GM12891 (cell line): ENCODE data around the gene MSI2.

Experiments
- POLR2A ChIP-seq: IDR thresholded peaks from 2 replicates; pipeline ENCODE4 v1.6.1; 2011; ENCODE audit warnings: low read depth, low read length, control low read depth
- SPI1 ChIP-seq: IDR thresholded peaks from 2 replicates; pipeline ENCODE4 v1.6.1; 2011; ENCODE audit warnings: low read depth, low read length, control low read depth
- TAF1 ChIP-seq: IDR thresholded peaks from 2 replicates; pipeline ENCODE4 v1.6.1; 2011; ENCODE audit warnings: low read depth, low read length, control low read depth

GRCh38 chr17:57608369-57609124 lies 352.2 kb downstream of the MSI2 start:
- TF ChIP-seq TAF1 (no peak), SPI1 (no peak), POLR2A (no peak)
